Liver (tissue), 9 donors: ENCODE results near the gene ARHGEF4. TPM values are rescaled to one million over a fixed set of nuclear protein-coding genes. Genes with fewer than 3 reads are reported as not detected.

Source experiments
- DNase-seq: peaks from one replicate; pipeline ENCODE4 v3.0.0-alpha.2; 2017; ENCODE audit warnings: low spot score
- H3K27ac ChIP-seq, 2 donors: one replicate each; pipeline ENCODE4 v1.7.0; 2013; ENCODE audit warnings: inconsistent platforms in 2 of 2, low read length in 2 of 2, control low read depth in 1 of 2, low read depth in 1 of 2, mild to moderate bottlenecking in 1 of 2
- H3K27me3 ChIP-seq, 4 donors: one replicate each; pipeline versions ENCODE4 v1.6.1 to v1.7.0; 2013; ENCODE audit warnings: low read length in 3 of 4, inconsistent platforms in 1 of 4, mild to moderate bottlenecking in 1 of 4, moderate library complexity in 1 of 4; ENCODE audit not compliant: control insufficient read depth in 4 of 4, insufficient read depth in 4 of 4
- H3K36me3 ChIP-seq, 4 donors: one replicate each; pipeline versions ENCODE4 v1.6.1 to v1.7.0; 2013; ENCODE audit warnings: low read length in 3 of 4, mild to moderate bottlenecking in 3 of 4, low read depth in 1 of 4, moderate library complexity in 1 of 4; ENCODE audit not compliant: control insufficient read depth in 4 of 4, insufficient read depth in 3 of 4
- H3K4me1 ChIP-seq, 4 donors: one replicate each; pipeline versions ENCODE4 v1.6.1 to v1.7.0; 2013; ENCODE audit warnings: low read length in 3 of 4, mild to moderate bottlenecking in 3 of 4, moderate library complexity in 1 of 4; ENCODE audit not compliant: control insufficient read depth in 4 of 4, insufficient read depth in 4 of 4
- H3K4me3 ChIP-seq, 3 donors: one replicate each; pipeline versions ENCODE4 v1.6.1 to v1.7.0; 2013; ENCODE audit warnings: low read length in 3 of 3, control low read depth in 1 of 3, low read depth in 1 of 3, mild to moderate bottlenecking in 1 of 3
- H3K9ac ChIP-seq, 2 donors: one replicate each; pipeline ENCODE4 v1.7.0; 2013; ENCODE audit warnings: low read length in 2 of 2, mild to moderate bottlenecking in 2 of 2, moderate library complexity in 2 of 2, control low read depth in 1 of 2, low read depth in 1 of 2
- H3K9me3 ChIP-seq, 4 donors: one replicate each; pipeline versions ENCODE4 v1.6.1 to v1.7.0; 2013; ENCODE audit warnings: low read length in 3 of 4; ENCODE audit not compliant: control insufficient read depth in 4 of 4
- ATF3 ChIP-seq: IDR thresholded peaks from 2 replicates; pipeline ENCODE4 v1.6.1; 2016; ENCODE audit warnings: antibody characterized with exemption
- CTCF ChIP-seq: fragments of 150-350 bp; IDR thresholded peaks from 2 replicates; pipeline ENCODE4 v1.5.1; 2017; ENCODE audit warnings: improper control_type of control experiment, low read depth, low read length; ENCODE audit not compliant: missing input control
- EGR1 ChIP-seq, 2 donors: IDR thresholded peaks; 2 replicates each; pipeline ENCODE4 v1.6.1; 2016 to 2018; ENCODE audit warnings: antibody characterized with exemption in 2 of 2, low read depth in 2 of 2
- FOXA1 ChIP-seq: IDR thresholded peaks from 2 replicates; pipeline ENCODE4 v1.6.1; 2016; ENCODE audit warnings: antibody characterized with exemption
- FOXA2 ChIP-seq: IDR thresholded peaks from 2 replicates; pipeline ENCODE4 v1.6.1; 2016; ENCODE audit warnings: antibody characterized with exemption
- GABPA ChIP-seq, 2 donors: IDR thresholded peaks in 1 of 2; conservative IDR thresholded peaks in 1 of 2; 2 replicates each; pipeline ENCODE4 v1.6.1; 2016; ENCODE audit warnings: antibody characterized with exemption in 2 of 2, mild to moderate bottlenecking in 1 of 2, moderate library complexity in 1 of 2
- HNF4A ChIP-seq, 2 donors: conservative IDR thresholded peaks; 2 replicates each; pipeline ENCODE4 v1.6.1; 2016; ENCODE audit warnings: antibody characterized with exemption in 2 of 2, mild to moderate bottlenecking in 2 of 2
- HNF4G ChIP-seq: IDR thresholded peaks from 2 replicates; pipeline ENCODE4 v1.6.1; 2016; ENCODE audit warnings: antibody characterized with exemption
- JUND ChIP-seq, 2 donors: IDR thresholded peaks; 2 replicates each; pipeline ENCODE4 v1.6.1; 2016; ENCODE audit warnings: antibody characterized with exemption in 2 of 2
- NR2F2 ChIP-seq: IDR thresholded peaks from 2 replicates; pipeline ENCODE4 v1.6.1; 2016; ENCODE audit warnings: antibody characterized with exemption
- REST ChIP-seq: IDR thresholded peaks from 2 replicates; pipeline ENCODE4 v1.6.1; 2016; ENCODE audit warnings: antibody characterized with exemption, mild to moderate bottlenecking
- RXRA ChIP-seq, 2 donors: IDR thresholded peaks; 2 replicates each; pipeline ENCODE4 v1.6.1; 2017 to 2018; ENCODE audit warnings: antibody characterized with exemption in 2 of 2, mild to moderate bottlenecking in 1 of 2
- SP1 ChIP-seq: IDR thresholded peaks from 2 replicates; pipeline ENCODE4 v1.6.1; 2018; ENCODE audit warnings: antibody characterized with exemption, mild to moderate bottlenecking
- YY1 ChIP-seq: IDR thresholded peaks from 2 replicates; pipeline ENCODE4 v1.6.1; 2016; ENCODE audit warnings: antibody characterized with exemption, mild to moderate bottlenecking
- ZBTB33 ChIP-seq: IDR thresholded peaks from 2 replicates; pipeline ENCODE4 v1.6.1; 2016; ENCODE audit warnings: antibody characterized with exemption
- WGBS: extraction: QIAGEN DNeasy Blood & Tissue Kit; methylation state at CpG from one replicate; pipeline ENCODE4 v1.1.7; 2013; 5-methylcytosine and 5-hydroxymethylcytosine counted together
- polyA plus RNA-seq, 2 donors: library from polyadenylated mRNA; stranded (reverse) in 1 of 2; unstranded in 1 of 2; fragments of 200-250 nt in 1 of 2; fragments of >200 nt in 1 of 2; fragmentation: Nextera tagmentation in 1 of 2; extraction: Ambion mirVana in 1 of 2; gene quantifications; one replicate each; pipeline versions ENCODE4 v1.2.1 to v1.2.3, GENCODE V29; 2013 to 2015
- total RNA-seq, 2 donors: library from RNA; depleted of rRNA; stranded (reverse); fragments of >200 nt; gene quantifications; one replicate each; pipeline ENCODE4 v1.2.3, GENCODE V29; 2014
- TF ChIP-seq, protein P1 (sequence below): IDR thresholded peaks from 2 replicates; pipeline ENCODE4 v1.6.1; 2016; ENCODE audit warnings: antibody characterized with exemption
- donor health status: healthy.
- donor health status: healthy.
- donor health status: healthy.
- donor health status: healthy.
- donor health status: healthy.

The ARHGEF4 gene
- total and polyA plus RNA-seq, 4 donors, result 0.08 TPM; not detected in 2

DNA sequence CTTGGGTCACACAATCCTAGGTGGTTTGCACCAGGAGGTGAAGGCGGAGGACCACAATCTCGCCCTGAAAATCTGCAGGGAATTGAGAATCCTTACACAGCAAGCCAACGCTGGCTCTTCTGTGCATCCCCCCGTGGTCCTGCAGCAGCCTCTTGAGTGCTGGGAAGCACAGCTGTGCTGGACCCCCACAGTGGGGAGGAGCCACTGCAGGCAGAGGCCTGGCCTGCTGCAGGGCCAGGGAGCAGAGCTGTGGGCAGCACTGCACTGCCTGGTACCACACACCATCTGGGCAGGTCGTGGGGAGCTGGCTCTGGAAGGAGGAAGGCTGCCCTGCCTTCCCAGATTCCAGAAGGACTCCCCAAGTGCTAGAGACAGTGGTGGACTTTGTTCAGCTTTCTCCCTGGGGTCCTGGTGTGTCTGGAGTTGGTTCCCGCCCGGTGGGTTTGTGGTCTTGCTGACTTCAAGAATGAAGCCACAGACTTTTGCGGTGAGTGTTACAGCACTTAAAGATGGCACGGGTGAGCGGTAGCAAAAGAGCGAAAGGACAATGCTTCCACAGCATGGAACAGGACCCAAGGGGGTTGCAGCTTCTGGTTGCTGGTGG, 150.3 kb downstream of the ARHGEF4 start:
- H3K36me3 ChIP-seq, result no peaks in the 10 kb centered on the region
- H3K4me3 ChIP-seq, result no peak overlapping the region
- WGBS, result 88% methylated on average over 11 of the region's 11 CpGs
- no peak overlapping the region for H3K27ac ChIP-seq
- H3K9ac ChIP-seq, result no peak overlapping the region
- no peaks in the 10 kb centered on the region for H3K9me3 ChIP-seq
- TF ChIP-seq HNF4A (conservative IDR thresholded peaks at IDR 0.05) (no peak), HNF4G (no peak), ZBTB33 (no peak), YY1 (no peak), RXRA (IDR thresholded peaks at IDR 0.05) (no peak), NR2F2 (no peak), SP1 (no peak), ATF3 (no peak), EGR1 (IDR thresholded peaks at IDR 0.05; ENCODE audit: low read depth in 2 of 2) (no peak), FOXA2 (no peak), FOXA1 (no peak), REST (no peak), JUND (IDR thresholded peaks at IDR 0.05) (no peak)
- TF ChIP-seq, protein P1, sequence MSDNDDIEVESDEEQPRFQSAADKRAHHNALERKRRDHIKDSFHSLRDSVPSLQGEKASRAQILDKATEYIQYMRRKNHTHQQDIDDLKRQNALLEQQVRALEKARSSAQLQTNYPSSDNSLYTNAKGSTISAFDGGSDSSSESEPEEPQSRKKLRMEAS, result no peak
- H3K4me1 ChIP-seq, result no peaks in the 10 kb centered on the region
- DNase-seq, result no peak
- no peaks in the 10 kb centered on the region for H3K27me3 ChIP-seq

- WGBS, result 72% methylated on average over 15 of the region's 15 CpGs
- H3K9ac ChIP-seq, result no peak overlapping the region
- H3K4me3 ChIP-seq, result no peak overlapping the region
- no peak for TF ChIP-seq RXRA (IDR thresholded peaks at IDR 0.05)
- TF ChIP-seq CTCF, result no peak
- TF ChIP-seq ZBTB33, result no peak
- TF ChIP-seq HNF4A (conservative IDR thresholded peaks at IDR 0.05), result no peak
- no peak for TF ChIP-seq ATF3
- no peak for TF ChIP-seq SP1
- TF ChIP-seq, protein P1, result no peak
- no peak for TF ChIP-seq JUND (IDR thresholded peaks at IDR 0.05)
- no peak for TF ChIP-seq GABPA (IDR thresholded peaks at IDR 0.05 in 1 of 2, conservative IDR thresholded peaks at IDR 0.05 in 1 of 2)
Measured at GRCh38 chr2:130987519-130988425, 151.1 kb downstream of the ARHGEF4 start.

More at GRCh38 chr2:130987519-130988425, 151.1 kb downstream of the ARHGEF4 start:
- Histone ChIP-seq H3K4me1 (no peaks in the 10 kb centered on the region), H3K36me3 (no peaks in the 10 kb centered on the region), H3K27ac (no peak overlapping the region), H3K27me3 (no peaks in the 10 kb centered on the region), H3K9me3 (no peaks in the 10 kb centered on the region)
- no peak for DNase-seq
